ENCODE results near the gene KRTAP5-3.
"Not testable (repeated sequence)": the region's sequence is repeated elsewhere in the genome, so short reads cannot be mapped to it uniquely, and the experiment has no call there.

KRTAP5-3 gene

GRCh38 chr11:1582909-1583308 is 25.4 kb downstream of the KRTAP5-3 start:
- not testable (repeated sequence) for DNase-seq (ENCODE audit: low spot score)

GRCh38 chr11:1581976-1582375 is 26.3 kb downstream of the KRTAP5-3 start:
- DNase-seq (ENCODE audit: low spot score) = no peak

DNA sequence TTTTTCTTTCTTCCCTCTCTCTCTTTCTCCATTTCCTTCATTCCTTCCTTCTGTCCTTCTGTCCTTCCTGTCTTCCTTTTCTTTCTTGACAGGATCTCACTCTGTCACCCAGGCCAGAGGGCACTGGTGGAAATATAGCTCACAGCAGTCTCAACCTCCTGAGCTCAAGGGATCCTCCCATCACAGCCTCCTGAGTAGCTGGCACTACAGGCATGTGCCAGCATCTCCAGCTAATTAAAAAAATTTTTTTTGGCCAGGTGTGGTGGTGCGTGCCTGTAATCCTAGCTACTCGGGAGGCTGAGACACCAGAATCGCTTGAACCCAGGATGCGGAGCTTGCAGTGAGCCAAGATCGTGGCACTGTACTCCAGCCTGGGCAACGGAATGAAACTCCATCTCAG is 31.4 kb downstream of the KRTAP5-3 start:
- DNase-seq (ENCODE audit: low spot score) = no peak

DNA sequence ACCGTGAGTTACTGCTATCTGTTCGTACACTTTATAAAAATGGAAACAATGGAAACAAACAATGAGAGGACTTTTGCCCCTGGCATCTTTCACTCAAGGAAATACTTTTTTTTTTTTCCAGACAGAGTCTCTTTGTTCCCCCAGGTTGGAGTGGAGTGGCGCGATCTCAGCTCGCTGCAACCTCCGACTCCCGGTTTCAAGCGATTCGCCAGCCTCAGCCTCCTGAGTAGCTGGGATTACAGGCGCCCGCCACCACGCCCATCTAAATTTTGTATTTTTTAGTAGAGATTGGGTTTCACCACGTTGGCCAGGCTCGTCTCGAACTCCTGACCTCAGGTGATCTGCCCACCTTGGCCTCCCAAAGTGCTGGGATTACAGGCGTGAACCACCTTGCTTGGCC is 32.5 kb downstream of the KRTAP5-3 start:
- DNase-seq (ENCODE audit: low spot score) = not testable (repeated sequence)

DNA sequence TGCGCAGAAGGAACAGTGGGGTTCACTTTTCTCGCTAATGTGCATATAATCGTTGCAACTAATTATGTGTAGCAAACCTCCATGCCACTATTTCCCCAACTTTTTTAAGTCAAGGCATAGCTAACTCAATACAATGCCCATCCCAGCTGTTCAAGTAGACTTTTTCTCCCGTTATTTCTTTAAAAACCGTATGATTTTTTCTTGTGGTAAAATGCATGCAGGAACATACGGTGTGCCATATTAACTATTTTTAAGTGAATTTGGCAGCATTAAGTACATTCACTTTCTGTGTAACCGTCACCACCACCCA is 33.4 kb downstream of the KRTAP5-3 start:
- no peak for DNase-seq (ENCODE audit: low spot score)

DNA sequence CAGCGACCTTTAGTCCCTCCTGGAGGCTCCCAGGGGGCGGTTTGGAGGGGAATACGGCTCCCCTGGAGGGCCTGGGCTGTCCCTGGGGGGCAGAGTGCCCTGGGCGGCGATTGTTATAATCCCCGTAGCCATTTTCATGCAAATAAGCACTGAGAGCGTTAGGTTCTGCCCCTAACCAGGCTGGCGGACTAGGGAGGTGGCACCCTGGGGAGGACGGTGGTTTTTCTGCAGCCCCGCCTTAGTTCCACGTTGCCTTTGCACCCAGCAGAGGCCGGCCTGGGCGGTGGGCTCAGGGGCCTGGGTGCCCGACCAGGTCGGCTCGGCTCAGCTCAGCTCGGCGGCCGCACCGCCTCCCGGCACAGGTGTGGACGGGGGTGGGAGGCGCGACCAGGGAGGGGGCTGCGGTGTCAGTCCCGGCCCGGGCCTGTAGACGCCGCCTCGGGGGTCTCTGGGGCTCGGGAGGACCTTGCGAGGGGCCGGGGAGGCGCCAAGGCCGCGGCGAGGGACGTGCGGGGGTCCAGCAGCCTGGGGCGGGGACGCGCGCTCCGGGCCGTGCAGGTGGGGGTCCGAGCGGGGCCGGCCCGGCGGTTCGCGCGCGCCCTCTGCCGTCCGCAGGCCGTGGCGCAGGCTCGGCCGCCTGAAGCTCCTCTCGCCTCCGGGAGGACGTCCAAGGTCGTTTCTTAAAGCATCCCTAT is 33.9 kb downstream of the KRTAP5-3 start:
- peak; percentile 70 for DNase-seq (ENCODE audit: low spot score)

DNA sequence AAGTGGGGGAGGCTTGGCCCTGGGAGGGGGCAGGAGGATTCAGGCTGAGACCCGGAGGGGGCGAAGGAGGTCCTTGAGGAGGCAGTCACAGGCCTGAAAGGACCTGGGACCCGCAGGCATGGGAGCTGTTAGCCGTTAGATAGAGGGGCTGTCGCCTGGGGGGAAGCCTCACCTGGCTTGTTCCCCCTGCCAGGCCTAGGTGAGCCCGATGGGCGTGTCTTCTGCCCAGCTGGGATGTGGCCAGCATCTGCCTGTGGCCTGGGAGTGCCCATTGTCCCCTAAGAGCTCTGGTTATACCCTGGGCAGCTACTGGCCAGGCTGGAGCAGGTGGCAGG is 34.4 kb downstream of the KRTAP5-3 start:
- no peak for DNase-seq (ENCODE audit: low spot score)

DNA sequence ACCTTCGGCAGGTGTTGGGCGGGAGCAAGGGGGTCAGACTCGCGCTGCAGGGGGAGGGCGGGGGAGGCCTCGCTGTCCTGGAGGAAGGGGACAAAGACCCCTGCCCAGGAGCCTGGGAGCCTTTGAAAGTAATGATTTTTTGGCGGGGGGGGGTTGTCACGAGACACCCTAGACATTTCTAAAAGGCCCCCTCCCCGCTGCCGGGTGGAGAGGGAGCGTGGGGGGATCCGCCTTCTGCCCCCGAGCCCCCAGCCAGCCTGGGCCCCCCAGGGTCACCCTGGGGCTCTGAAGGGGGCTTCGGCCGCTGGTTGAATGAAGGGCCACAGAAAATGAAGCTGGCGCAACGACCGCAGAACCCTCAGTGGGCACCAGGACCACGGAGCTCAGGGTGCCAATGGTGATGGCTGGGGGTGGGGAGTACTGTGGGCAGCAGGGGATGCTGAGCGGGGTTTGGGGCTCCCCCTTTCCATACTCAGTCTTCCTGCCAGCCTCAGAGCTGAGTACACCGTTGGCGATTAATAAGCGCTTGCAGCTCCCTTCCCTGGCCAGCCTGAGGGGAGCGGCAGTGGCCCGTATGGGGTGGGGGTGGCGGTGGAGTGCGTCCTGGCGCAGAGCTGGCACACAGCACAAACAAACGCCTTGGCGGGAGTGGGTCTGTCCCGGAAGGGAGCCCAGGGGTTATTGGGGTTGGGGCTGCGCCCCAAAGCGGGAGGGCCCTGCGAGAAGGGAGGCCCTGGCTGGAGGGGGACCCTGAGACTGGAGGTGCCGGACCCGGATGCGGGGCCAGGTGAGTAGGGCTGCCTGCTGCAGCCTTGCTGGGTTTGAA is 35.0 kb downstream of the KRTAP5-3 start:
- DNase-seq (ENCODE audit: low spot score) = no peak

DNA sequence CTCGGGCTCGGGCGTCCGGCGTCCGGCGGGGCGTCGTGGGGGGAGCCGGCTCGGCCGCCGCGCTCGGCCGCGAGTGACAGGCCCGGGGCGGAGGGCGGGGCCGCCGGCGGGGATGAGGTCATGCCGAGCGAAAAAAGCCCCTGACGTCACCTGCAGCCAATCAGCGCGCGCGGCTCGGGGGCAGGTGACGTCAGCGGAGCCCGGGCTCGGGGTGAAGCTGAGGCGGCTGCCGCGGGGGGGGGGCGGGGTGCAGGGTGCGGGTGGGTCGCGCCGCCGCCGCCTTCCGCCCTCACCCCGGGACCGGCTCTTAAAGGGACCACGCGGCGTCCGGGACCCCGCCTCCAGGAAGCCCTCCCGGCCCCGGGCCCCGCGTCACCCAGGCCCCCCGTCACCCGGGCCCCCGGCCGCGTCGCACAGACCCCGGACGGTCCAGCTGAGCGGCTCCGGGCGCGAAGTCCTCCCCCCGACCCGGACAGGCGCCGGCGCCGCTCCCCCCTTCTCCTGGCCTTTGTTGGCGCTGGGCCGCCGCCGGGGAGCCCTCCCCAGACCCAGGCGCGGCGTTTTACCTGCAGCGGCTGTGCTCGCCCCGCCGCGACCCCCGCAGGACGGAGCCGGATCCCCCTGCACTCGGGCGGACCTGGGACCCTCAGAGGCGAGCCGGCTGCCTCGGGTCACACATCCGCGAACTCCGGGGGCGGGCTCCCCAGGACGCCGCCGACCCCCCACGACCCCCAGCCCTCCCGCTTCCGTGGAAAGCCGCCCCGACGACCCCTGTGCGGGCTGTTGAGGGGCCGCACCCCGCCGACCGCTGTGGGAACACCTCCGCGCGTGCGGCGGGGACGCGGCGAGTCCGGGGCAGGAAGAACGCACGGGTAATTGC is 35.8 kb downstream of the KRTAP5-3 start, which contains the start of gene DUSP8:
Gene DUSP8 (minus strand): TSS at position 75 of the 880 bp plus-strand sequence. CDS start 6,445 bp downstream, outside the sequence.
- DNase-seq (ENCODE audit: low spot score) = peak; percentile 99

DNA sequence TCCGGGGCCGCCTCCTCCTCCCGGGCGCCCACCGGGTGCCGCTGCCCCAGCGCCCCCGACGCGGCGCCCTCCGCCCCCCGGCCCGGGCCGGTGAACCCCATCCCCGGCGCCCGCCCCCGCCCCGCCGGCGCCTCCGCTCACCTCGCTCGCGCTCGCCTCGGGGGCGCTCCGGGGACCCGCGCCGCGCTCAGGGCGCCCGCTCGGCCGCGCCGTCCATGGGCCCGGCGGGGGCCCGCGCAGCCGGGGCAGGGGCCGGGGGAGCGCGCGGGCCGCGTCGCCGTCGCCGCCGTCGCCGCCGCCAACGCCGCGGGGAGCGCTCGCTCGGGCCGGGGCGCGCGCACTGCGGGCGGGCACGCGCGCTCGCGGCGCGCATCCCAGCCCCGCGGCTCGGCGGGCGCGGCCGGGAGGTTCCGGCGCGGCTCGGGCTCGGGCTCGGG is 36.5 kb downstream of the KRTAP5-3 start:
- DNase-seq (ENCODE audit: low spot score) = no peak

DNA sequence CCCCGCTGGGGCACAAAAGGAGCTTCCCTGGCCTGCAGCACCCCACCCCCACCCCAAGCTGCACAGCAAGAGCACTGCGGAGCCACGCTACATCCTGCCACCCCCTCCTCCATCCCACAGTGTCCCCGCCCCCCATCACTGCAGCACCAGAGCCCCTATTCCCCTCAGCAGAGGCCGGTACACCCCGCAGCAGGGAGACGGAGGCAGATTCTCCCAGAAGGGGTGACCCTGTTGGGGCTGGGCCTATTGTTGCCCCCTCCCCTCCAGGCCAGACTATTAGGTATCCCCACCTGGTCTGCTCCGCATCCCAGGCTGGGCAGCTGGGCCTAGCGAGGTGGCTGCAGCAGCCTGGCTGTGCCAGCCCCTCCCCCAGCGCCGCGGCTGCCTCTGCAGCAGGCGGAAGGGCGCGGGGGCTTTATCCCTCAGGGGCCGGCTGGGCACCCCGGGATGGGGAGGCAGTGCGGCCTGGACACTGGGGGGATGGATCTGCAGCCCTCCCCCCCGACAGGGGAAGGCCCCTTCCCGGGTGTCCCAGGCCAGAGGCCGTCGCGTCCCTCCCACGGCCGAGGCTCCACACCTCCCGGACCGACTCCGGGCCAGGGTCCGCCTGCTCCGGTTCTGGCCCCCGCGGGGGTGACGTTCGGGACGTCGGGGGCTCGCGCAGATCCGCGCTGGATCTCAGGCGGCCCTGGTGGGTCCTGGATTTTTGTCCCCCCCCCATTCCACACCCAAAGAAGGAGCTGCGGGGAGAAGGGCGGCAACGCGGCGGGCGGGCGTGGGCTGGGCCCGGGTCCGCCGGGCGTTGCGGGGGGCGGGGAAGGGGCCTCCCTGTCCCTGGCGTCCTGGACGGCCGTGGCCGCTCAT is 37.1 kb downstream of the KRTAP5-3 start:
- no peak for DNase-seq (ENCODE audit: low spot score)

DNA sequence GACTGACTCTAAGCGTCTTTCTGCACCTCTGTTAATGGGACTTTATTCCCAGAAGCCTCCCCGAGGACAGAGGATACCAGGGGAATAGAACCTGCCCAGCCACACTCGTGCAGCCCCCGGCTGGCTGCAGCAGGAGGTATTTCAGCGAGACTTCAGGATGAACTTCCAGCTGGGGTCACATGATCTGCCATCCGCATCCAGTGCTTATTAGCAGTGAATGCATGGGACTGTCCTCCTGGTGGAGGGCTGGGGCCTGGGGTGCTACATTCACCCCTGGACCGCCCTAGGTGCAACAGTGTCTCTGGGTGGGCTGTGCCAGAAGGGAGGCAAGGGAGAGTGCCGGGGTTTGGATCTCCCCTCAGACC is 37.8 kb downstream of the KRTAP5-3 start:
- DNase-seq (ENCODE audit: low spot score) = no peak

DNA sequence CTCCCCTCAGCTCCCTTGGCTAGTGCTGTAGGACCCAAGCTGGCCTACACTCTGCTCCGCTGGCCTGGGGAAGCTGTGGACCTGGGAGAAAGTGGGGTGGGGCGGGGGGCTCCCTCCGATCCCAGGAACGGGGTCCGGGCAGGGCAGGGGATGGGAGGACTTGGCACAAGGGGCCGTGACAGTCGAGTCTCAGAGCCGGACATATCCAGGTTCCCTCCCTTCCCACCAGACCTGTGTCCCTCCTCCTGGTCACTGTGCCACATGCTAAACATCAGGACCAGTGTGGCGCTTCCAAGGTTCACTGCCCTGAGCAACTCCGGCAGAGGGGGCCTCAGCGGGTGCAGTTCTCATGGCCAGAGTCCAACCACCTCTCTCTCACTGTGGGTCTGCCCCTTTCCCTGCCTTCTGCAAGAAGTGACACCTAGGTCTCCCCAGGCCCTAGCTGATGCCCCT is 38.2 kb downstream of the KRTAP5-3 start:
- DNase-seq (ENCODE audit: low spot score) = no peak

GRCh38 chr11:1569251-1569780 is 38.9 kb downstream of the KRTAP5-3 start:
- DNase-seq (ENCODE audit: low spot score) = no peak

DNA sequence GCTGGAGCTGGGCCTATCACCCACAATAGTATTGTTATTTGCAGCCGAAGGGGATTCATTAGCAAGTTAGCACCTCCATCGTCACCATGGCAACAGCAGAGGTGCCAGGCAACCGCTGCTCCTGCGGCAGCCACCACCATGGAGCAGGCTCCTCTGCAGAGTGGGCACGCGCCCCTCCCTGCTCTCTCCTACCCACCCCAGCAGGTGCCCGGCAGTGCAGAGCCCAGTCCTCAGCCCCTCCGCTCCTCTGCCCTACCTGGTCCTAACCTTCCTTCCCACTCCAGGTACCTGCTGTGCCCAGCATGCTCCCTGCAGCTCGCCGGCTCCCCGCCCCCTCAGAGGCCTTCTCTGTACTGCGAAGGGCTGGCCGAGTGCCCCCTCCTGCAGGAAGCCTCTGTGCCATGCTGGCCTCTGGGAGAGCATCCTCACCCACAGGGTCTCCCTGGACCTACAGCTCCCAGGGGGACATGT is 39.8 kb downstream of the KRTAP5-3 start:
- DNase-seq (ENCODE audit: low spot score) = no peak

- DNase-seq (ENCODE audit: low spot score) = no peak
These were observed 40.6 kb downstream of the KRTAP5-3 start for GRCh38 chr11:1567721-1568100.

GRCh38 chr11:1567052-1567720 is 41.1 kb downstream of the KRTAP5-3 start:
- no peak for DNase-seq (ENCODE audit: low spot score)

GRCh38 chr11:1566381-1567051 is 41.7 kb downstream of the KRTAP5-3 start:
- no peak for DNase-seq (ENCODE audit: low spot score)

DNA sequence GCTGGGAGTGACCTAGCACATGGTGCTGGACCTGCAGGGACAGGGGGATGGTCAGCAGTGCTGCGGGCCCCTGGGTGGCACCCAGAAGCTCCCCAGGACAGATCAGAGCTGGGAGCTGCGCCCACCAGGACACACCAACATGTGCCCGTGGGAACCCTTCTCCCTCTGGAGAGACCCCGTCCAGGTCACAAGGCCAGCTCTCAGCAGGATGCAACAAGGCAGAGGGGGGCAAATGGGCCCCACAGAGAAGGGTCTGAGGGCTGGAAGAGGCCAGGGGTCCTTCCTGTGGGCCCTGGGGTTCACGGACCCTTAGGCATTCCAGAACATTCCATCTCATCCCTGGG is 42.4 kb downstream of the KRTAP5-3 start:
- no peak for DNase-seq (ENCODE audit: low spot score)

DNA sequence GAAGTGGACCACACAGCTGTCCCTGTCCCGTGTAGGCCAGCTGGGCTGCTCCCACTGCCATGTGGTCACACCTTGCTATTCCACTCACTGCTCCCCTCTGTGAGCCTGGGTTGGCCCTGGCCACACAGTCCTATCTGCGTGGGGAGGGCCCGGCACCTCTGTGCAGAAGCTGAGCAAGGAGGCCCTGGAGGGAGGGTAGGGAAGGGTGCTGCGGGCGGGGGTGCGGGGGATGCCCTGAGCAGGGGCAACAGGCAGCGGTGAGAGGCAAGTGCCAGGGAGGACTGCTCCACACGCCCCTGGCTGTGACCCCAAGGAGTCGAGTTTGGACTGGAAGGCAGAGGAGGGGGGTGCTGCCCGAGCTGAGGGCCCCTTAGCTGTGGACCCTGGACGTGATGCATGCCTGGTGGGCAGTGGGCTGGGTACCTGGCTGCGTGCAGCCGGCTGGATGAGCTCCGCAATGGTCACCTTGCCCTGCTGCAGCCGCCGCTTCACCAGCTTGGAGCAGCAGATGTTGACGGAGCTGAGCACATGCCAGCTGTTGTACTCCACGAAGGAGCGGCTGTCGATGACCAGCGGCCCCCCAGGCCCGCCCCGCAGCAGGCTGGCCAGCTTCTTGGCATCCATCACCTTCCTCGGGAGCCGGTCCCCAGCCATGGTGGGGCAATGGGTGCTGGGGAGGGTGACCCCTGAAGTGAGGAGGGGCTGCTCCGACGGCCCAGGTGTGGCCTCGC is 42.9 kb downstream of the KRTAP5-3 start:
- no peak for DNase-seq (ENCODE audit: low spot score)
